Stimulated activated CD8-positive, alpha-beta memory T cell treated with anti-CD3 and anti-CD28 coated beads, Interleukin-12 subunit alpha, Interleukin-12 subunit beta, amount 100 ng/mL, for 4 hours (primary cell): ENCODE measurements around the gene NRF1.

Source experiments
- DNase-seq: peaks from one replicate; pipeline ENCODE4 v3.0.0-alpha.2; 2020; ENCODE audit warnings: low read depth

NRF1 gene

GRCh38 chr7:129740574-129741410 lies 129.3 kb downstream of the NRF1 start:
- DNase-seq, result no peak

- DNase-seq, result no peak
Observed at GRCh38 chr7:129741743-129742213, 130.3 kb downstream of the NRF1 start.

GRCh38 chr7:129742256-129742655 lies 130.7 kb downstream of the NRF1 start:
- no peak for DNase-seq

- DNase-seq, result no peak
Observed at GRCh38 chr7:129746857-129747529, 135.5 kb downstream of the NRF1 start.

GRCh38 chr7:129748356-129749109 lies 137.0 kb downstream of the NRF1 start:
- DNase-seq, result no peak

GRCh38 chr7:129750091-129750490 lies 138.6 kb downstream of the NRF1 start:
- DNase-seq, result no peak

- no peak for DNase-seq
Observed at GRCh38 chr7:129750501-129750900, 139.0 kb downstream of the NRF1 start.

GRCh38 chr7:129751916-129752315 lies 140.4 kb downstream of the NRF1 start:
- no peak for DNase-seq

GRCh38 chr7:129752760-129753159 lies 141.2 kb downstream of the NRF1 start:
- no peak for DNase-seq

- DNase-seq, result no peak
Observed at GRCh38 chr7:129754406-129754805, 142.9 kb downstream of the NRF1 start.

- DNase-seq, result no peak
Observed at GRCh38 chr7:129757991-129758390, 146.5 kb downstream of the NRF1 start.

GRCh38 chr7:129762387-129762969 lies 151.0 kb downstream of the NRF1 start:
- DNase-seq, result no peak

- no peak for DNase-seq
Observed at GRCh38 chr7:129764247-129765084, 152.9 kb downstream of the NRF1 start.

GRCh38 chr7:129765352-129765751 lies 153.8 kb downstream of the NRF1 start:
- no peak for DNase-seq

GRCh38 chr7:129767120-129768015 lies 155.8 kb downstream of the NRF1 start:
- DNase-seq, result no peak

GRCh38 chr7:129768614-129769399 lies 157.3 kb downstream of the NRF1 start:
- DNase-seq, result no peak

GRCh38 chr7:129769400-129769774 lies 157.9 kb downstream of the NRF1 start:
- DNase-seq, result no peak

- DNase-seq, result no peak
Observed at GRCh38 chr7:129769866-129770808, 158.6 kb downstream of the NRF1 start.
